ENCODE data around the gene SFXN3. TPM values are rescaled to one million over a fixed set of nuclear protein-coding genes. Genes with fewer than 3 reads are reported as not detected.

The SFXN3 gene
- polyA plus RNA-seq, 3 donors: 21.3 to 152 (median 24.2) TPM

DNA sequence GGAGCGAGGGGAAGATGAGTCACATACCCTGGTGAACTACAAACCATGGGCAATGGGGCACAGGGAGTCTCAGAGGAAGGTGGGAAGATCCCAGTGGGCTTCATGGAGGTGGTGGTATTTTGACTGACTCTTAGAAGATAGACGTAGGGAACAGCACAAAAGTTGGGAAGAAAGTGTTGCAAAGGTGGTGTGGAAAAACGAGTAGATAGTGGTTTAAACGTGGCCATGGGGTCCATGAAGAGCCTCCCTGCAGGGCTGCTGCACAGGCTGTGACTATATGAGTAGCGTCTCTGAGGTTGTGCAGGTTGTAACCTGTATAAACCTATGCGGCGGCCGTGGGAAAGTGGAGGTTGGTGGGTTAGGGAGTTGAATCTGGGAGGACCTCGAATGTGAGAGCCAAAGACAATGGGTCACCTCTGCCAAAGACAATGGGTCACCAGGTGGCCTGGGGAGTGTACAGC is 17.6 kb upstream of the SFXN3 start:
- no peak overlapping the region for H2AFZ ChIP-seq (ENCODE audit: insufficient read depth, low read depth, low read length, poor library complexity, severe bottlenecking)

DNA sequence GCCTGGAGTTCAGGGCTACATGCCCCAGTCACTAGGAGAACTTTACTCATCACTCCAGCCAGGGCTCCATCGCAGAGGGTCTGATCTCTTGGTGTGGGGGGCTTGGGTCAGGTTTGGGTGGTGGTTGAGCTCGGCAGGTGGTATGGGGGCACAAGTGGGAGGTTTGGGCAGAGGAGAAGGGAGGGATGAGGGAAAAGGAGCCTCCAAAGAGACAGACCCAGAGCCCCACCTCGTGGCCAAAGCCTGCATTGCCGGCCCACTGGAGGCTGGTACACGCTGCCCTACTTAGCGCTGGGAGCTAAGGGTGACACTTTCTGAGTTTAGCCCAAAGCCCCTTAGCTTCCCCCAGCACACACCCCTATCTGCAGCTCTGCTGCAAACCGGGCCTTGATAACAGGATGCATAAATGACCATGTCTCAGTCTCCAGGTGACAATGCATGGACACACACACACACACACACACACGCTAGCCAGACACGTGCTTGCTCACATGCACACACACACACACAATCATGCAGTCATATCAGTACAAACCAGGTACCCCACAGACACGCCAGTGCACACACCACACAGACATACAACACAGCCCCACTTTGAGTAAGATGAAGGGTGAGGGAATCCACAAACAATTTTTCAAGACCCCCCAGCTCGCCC is 16.7 kb upstream of the SFXN3 start:
- Histone ChIP-seq H3K36me3 (replicated peaks in 1 of 2; ENCODE audit: control insufficient read depth in 1 of 2, insufficient read depth in 2 of 2, low read length in 2 of 2) (no peaks in the 10 kb centered on the region), H3K4me3 (replicated peaks in 1 of 3; ENCODE audit: low read depth in 2 of 3, low read length in 3 of 3) (no peak overlapping the region), H3K27ac (ENCODE audit: low read depth in 1 of 2, low read length in 2 of 2) (no peak overlapping the region), H3K79me2 (ENCODE audit: insufficient read depth, low read length) (no peaks in the 10 kb centered on the region), H3K9me3 (replicated peaks in 1 of 2; ENCODE audit: control insufficient read depth in 1 of 2, insufficient read depth in 1 of 2, low read length in 2 of 2) (no peaks in the 10 kb centered on the region), H3K4me1 (ENCODE audit: control insufficient read depth in 1 of 2, insufficient read depth in 2 of 2, low read length in 2 of 2) (peaks cover 22 to 25% of the 10 kb centered on the region in 2 donors), H3K9ac (ENCODE audit: insufficient read depth, low read length, poor library complexity, severe bottlenecking) (no peak overlapping the region), H2AFZ (ENCODE audit: insufficient read depth, low read depth, low read length, poor library complexity, severe bottlenecking) (no peak overlapping the region), H4K20me1 (ENCODE audit: insufficient read depth, low read length) (no peaks in the 10 kb centered on the region), H3K4me2 (replicated peaks; ENCODE audit: extremely low read depth, low read length, poor library complexity, severe bottlenecking) (no peak overlapping the region), H3K27me3 (ENCODE audit: control insufficient read depth in 2 of 2, insufficient read depth in 2 of 2, low read length in 2 of 2) (peaks cover 0 to 5% of the 10 kb centered on the region in 2 donors)
- Mint-ChIP-seq H3K9me3 (peaks cover 0 to 3% (median 2%) of the 10 kb centered on the region in 7 donors), H3K36me3 (no peaks in the 10 kb centered on the region), H3K4me3 (no peak overlapping the region), H3K4me1 (peaks cover 33% of the 10 kb centered on the region), H3K27me3 (ENCODE audit: low read depth in 3 of 3) (peaks cover 21 to 36% (median 28%) of the 10 kb centered on the region in 3 donors), H3K27ac (peak overlapping the region in 2 of 7 donors; percentile 64 to 79)
- 16% methylated on average over 8 of the region's 11 CpGs for WGBS (ENCODE audit: insufficient coverage)
- intact Hi-C loops (cut with micrococcal nuclease): loop anchor here in 1 of 2 donors (5.0 kb wide), 1 partner anchor 47 kb away; the partner anchor contains the start of gene SEMA4G
- peak in 2 of 3 donors; percentile 66 to 71 for DNase-seq
- TF ChIP-seq, protein P1, sequence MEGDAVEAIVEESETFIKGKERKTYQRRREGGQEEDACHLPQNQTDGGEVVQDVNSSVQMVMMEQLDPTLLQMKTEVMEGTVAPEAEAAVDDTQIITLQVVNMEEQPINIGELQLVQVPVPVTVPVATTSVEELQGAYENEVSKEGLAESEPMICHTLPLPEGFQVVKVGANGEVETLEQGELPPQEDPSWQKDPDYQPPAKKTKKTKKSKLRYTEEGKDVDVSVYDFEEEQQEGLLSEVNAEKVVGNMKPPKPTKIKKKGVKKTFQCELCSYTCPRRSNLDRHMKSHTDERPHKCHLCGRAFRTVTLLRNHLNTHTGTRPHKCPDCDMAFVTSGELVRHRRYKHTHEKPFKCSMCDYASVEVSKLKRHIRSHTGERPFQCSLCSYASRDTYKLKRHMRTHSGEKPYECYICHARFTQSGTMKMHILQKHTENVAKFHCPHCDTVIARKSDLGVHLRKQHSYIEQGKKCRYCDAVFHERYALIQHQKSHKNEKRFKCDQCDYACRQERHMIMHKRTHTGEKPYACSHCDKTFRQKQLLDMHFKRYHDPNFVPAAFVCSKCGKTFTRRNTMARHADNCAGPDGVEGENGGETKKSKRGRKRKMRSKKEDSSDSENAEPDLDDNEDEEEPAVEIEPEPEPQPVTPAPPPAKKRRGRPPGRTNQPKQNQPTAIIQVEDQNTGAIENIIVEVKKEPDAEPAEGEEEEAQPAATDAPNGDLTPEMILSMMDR (IDR thresholded peaks at IDR 0.05): peak; percentile 79

More for the DNA sequence above, 17.6 kb upstream of the SFXN3 start:
- peak overlapping the region in 1 of 2 donors; percentile 24 for H3K4me3 Mint-ChIP-seq
- H3K9me3 ChIP-seq (replicated peaks in 1 of 2; ENCODE audit: control insufficient read depth in 1 of 2, insufficient read depth in 1 of 2, low read length in 2 of 2): no peaks in the 10 kb centered on the region
- no peaks in the 10 kb centered on the region for H4K20me1 ChIP-seq (ENCODE audit: insufficient read depth, low read length)
- TF ChIP-seq, protein P1 (IDR thresholded peaks at IDR 0.05): no peak
- peaks cover 12 to 15% of the 10 kb centered on the region in 2 donors for H3K4me1 ChIP-seq (ENCODE audit: control insufficient read depth in 1 of 2, insufficient read depth in 2 of 2, low read length in 2 of 2)
- H3K4me1 Mint-ChIP-seq: peaks cover 25% of the 10 kb centered on the region
- peaks cover 0 to 5% of the 10 kb centered on the region in 2 donors for H3K27me3 ChIP-seq (ENCODE audit: control insufficient read depth in 2 of 2, insufficient read depth in 2 of 2, low read length in 2 of 2)
- H3K27ac ChIP-seq (ENCODE audit: low read depth in 1 of 2, low read length in 2 of 2): no peak overlapping the region
- H3K9ac ChIP-seq (ENCODE audit: insufficient read depth, low read length, poor library complexity, severe bottlenecking): no peak overlapping the region
- H3K27ac Mint-ChIP-seq: peak overlapping the region in 6 of 7 donors; percentile 1 to 80 (median 30)
- peaks cover 17 to 33% (median 25%) of the 10 kb centered on the region in 3 donors for H3K27me3 Mint-ChIP-seq (ENCODE audit: low read depth in 3 of 3)
- no peaks in the 10 kb centered on the region for H3K79me2 ChIP-seq (ENCODE audit: insufficient read depth, low read length)
- intact Hi-C loops (cut with micrococcal nuclease): loop anchor here in 1 of 2 donors (5.0 kb wide), 1 partner anchor 46 kb away; the partner anchor contains the start of gene SEMA4G
- no peaks in the 10 kb centered on the region for H3K36me3 ChIP-seq (replicated peaks in 1 of 2; ENCODE audit: control insufficient read depth in 1 of 2, insufficient read depth in 2 of 2, low read length in 2 of 2)
- no peaks in the 10 kb centered on the region for H3K36me3 Mint-ChIP-seq
- 50% methylated on average over 5 of the region's 9 CpGs for WGBS (ENCODE audit: insufficient coverage)
- no peak for DNase-seq
- no peak overlapping the region for H3K4me3 ChIP-seq (replicated peaks in 1 of 3; ENCODE audit: low read depth in 2 of 3, low read length in 3 of 3)
- H3K9me3 Mint-ChIP-seq: peaks cover 0 to 3% (median 1%) of the 10 kb centered on the region in 7 donors
- no peak overlapping the region for H3K4me2 ChIP-seq (replicated peaks; ENCODE audit: extremely low read depth, low read length, poor library complexity, severe bottlenecking)
